Osteocyte (in vitro differentiated cells): ENCODE data around the gene IL13. TPM values are rescaled to one million over a fixed set of nuclear protein-coding genes. Genes with fewer than 3 reads are reported as not detected.

Source experiments
- DNase-seq: peaks from one replicate; pipeline ENCODE4 v3.0.0; 2021; ENCODE audit warnings: mixed read lengths; ENCODE audit not compliant: unreplicated experiment; ENCODE audit errors: extremely low spot score
- H3K27ac Mint-ChIP-seq: one replicate; pipeline ENCODE4 v1.8.0; 2021; ENCODE audit warnings: mild to moderate bottlenecking, mixed read lengths; ENCODE audit not compliant: unreplicated experiment
- H3K27me3 Mint-ChIP-seq: one replicate; pipeline ENCODE4 v1.8.0; 2021; ENCODE audit warnings: mixed read lengths; ENCODE audit not compliant: unreplicated experiment
- H3K36me3 Mint-ChIP-seq: one replicate; pipeline ENCODE4 v1.8.0; 2021; ENCODE audit warnings: mixed read lengths; ENCODE audit not compliant: unreplicated experiment
- H3K4me1 Mint-ChIP-seq: one replicate; pipeline ENCODE4 v1.8.0; 2021; ENCODE audit warnings: mixed read lengths; ENCODE audit not compliant: unreplicated experiment
- H3K4me3 Mint-ChIP-seq: one replicate; pipeline ENCODE4 v1.8.0; 2021; ENCODE audit warnings: mild to moderate bottlenecking, moderate library complexity, mixed read lengths; ENCODE audit not compliant: unreplicated experiment
- H3K9me3 Mint-ChIP-seq: one replicate; pipeline ENCODE4 v1.8.0; 2021; ENCODE audit warnings: mixed read lengths; ENCODE audit not compliant: unreplicated experiment
- CTCF ChIP-seq: fragments of 200-600 bp; sonication (generic); IDR thresholded peaks from 2 replicates; pipeline ENCODE4 v1.5.0; 2021; ENCODE audit warnings: antibody characterized with exemption, mild to moderate bottlenecking, moderate library complexity
- total RNA-seq: library from RNA; stranded (reverse); gene quantifications from 2 replicates; pipeline ENCODE4 v1.2.1, GENCODE V29; 2021

IL13 gene
- total RNA-seq, 1 donor from 2014 or later, result not detected

- Mint-ChIP-seq H3K4me1 (no peaks in the 10 kb centered on the region), H3K9me3 (peaks cover 10% of the 10 kb centered on the region), H3K27me3 (peaks cover 15% of the 10 kb centered on the region), H3K4me3 (no peak overlapping the region), H3K36me3 (peaks cover 27% of the 10 kb centered on the region), H3K27ac (no peak overlapping the region)
- DNase-seq, result no peak
- TF ChIP-seq CTCF, result no peak
These were observed 13.8 kb upstream of the IL13 start for GRCh38 chr5:132644177-132644576.

- no peak for TF ChIP-seq CTCF
- H3K27me3 Mint-ChIP-seq, result peaks cover 15% of the 10 kb centered on the region
- no peaks in the 10 kb centered on the region for H3K4me1 Mint-ChIP-seq
- H3K9me3 Mint-ChIP-seq, result peaks cover 10% of the 10 kb centered on the region
- DNase-seq, result no peak
- H3K4me3 Mint-ChIP-seq, result no peak overlapping the region
- H3K27ac Mint-ChIP-seq, result no peak overlapping the region
- H3K36me3 Mint-ChIP-seq, result peaks cover 19% of the 10 kb centered on the region
These were observed 11.2 kb upstream of the IL13 start for GRCh38 chr5:132646583-132647266.

- no peak overlapping the region for H3K4me3 Mint-ChIP-seq
- peaks cover 15% of the 10 kb centered on the region for H3K27me3 Mint-ChIP-seq
- no peak for TF ChIP-seq CTCF
- no peaks in the 10 kb centered on the region for H3K4me1 Mint-ChIP-seq
- peaks cover 10% of the 10 kb centered on the region for H3K9me3 Mint-ChIP-seq
- peaks cover 19% of the 10 kb centered on the region for H3K36me3 Mint-ChIP-seq
- H3K27ac Mint-ChIP-seq, result no peak overlapping the region
- no peak for DNase-seq
These were observed 10.5 kb upstream of the IL13 start for GRCh38 chr5:132647473-132647872.

- Mint-ChIP-seq H3K27ac (no peak overlapping the region), H3K4me1 (no peaks in the 10 kb centered on the region), H3K9me3 (peaks cover 10% of the 10 kb centered on the region), H3K4me3 (no peak overlapping the region), H3K36me3 (peaks cover 10% of the 10 kb centered on the region), H3K27me3 (peaks cover 17% of the 10 kb centered on the region)
- no peak for DNase-seq
- no peak for TF ChIP-seq CTCF
These were observed 9.6 kb upstream of the IL13 start for GRCh38 chr5:132648355-132648754.

- no peak for TF ChIP-seq CTCF
- H3K4me3 Mint-ChIP-seq, result no peak overlapping the region
- no peak overlapping the region for H3K27ac Mint-ChIP-seq
- peaks cover 10% of the 10 kb centered on the region for H3K9me3 Mint-ChIP-seq
- H3K27me3 Mint-ChIP-seq, result peaks cover 28% of the 10 kb centered on the region
- DNase-seq, result peak; percentile 10
- H3K36me3 Mint-ChIP-seq, result peaks cover 7% of the 10 kb centered on the region
- H3K4me1 Mint-ChIP-seq, result peaks cover 4% of the 10 kb centered on the region
These were observed 6.0 kb upstream of the IL13 start for GRCh38 chr5:132651838-132652469.
